Testis (tissue), 3 donors: ENCODE results near the gene ZNF275. TPM values are rescaled to one million over a fixed set of nuclear protein-coding genes. Genes with fewer than 3 reads are reported as not detected.
A peak's percentile ranks its signal among the peaks of the same experiment; 100 is the strongest.

ENCODE experiments used
- DNase-seq: peaks from one replicate; pipeline ENCODE4 v3.0.0-alpha.2; 2019
- H3K27ac ChIP-seq, 2 donors: fragments of 200-600 bp; sonication (generic); one replicate each; pipeline ENCODE4 v1.5.1; 2019
- H3K27me3 ChIP-seq: fragments of 200-600 bp; sonication (generic); one replicate; pipeline ENCODE4 v1.5.1; 2019
- H3K36me3 ChIP-seq: fragments of 200-600 bp; sonication (generic); one replicate; pipeline ENCODE4 v1.5.1; 2017; ENCODE audit warnings: low read depth; ENCODE audit errors: missing control alignments
- H3K4me1 ChIP-seq: fragments of 200-600 bp; sonication (generic); one replicate; pipeline ENCODE4 v1.5.1; 2019
- H3K4me3 ChIP-seq, 2 donors: fragments of 200-600 bp; sonication (generic); one replicate each; pipeline ENCODE4 v1.5.1; 2017 to 2019
- H3K9me3 ChIP-seq: fragments of 200-600 bp; sonication (generic); one replicate; pipeline ENCODE4 v1.5.1; 2017
- POLR2A ChIP-seq: fragments of 450-650 bp; IDR thresholded peaks from one replicate; pipeline ENCODE4 v1.6.1; 2017; ENCODE audit warnings: antibody characterized with exemption, mild to moderate bottlenecking, moderate library complexity
- WGBS, 2 donors: methylation state at CpG; one replicate each; pipeline ENCODE4 v1.1.5; 2018; 5-methylcytosine and 5-hydroxymethylcytosine counted together
- intact Hi-C: fragments of 100-400 bp; cut with DNase I; formaldehyde crosslinking; loops from one replicate; pipeline ENCODE4 v1.15.1; 2023; ENCODE audit warnings: low total_unique reads
- polyA plus RNA-seq: library from polyadenylated mRNA; stranded (reverse); fragments of 350-450 nt; fragmentation: Illumina TruSeq; extraction: RNeasy Lipid Tissue Mini Kit (QIAGEN cat#74804); gene quantifications from one replicate; pipeline ENCODE4 v1.2.3, GENCODE V29; 2014; ENCODE audit warnings: low read depth, low replicate concordance; ENCODE audit not compliant: insufficient read depth
- total RNA-seq, 2 donors: library from RNA; depleted of rRNA; stranded (reverse); fragments of >200 nt; gene quantifications; one replicate each; pipeline ENCODE4 v1.2.3, GENCODE V29; 2016
- TF ChIP-seq, protein P1 (sequence below), 3 experiments: fragments of 450-650 bp in 2 of 3; fragments of 200-600 bp in 1 of 3; sonication (generic) in 1 of 3; IDR thresholded peaks; one replicate each; pipeline ENCODE4 v1.5.1; 2016 to 2019; ENCODE audit warnings: antibody characterized with exemption in 3 of 3, mild to moderate bottlenecking in 2 of 3, moderate library complexity in 1 of 3

ZNF275 gene
- total and polyA plus RNA-seq, 3 donors from 2014 or later, result 28.7 to 65.0 (median 58.4) TPM

DNA sequence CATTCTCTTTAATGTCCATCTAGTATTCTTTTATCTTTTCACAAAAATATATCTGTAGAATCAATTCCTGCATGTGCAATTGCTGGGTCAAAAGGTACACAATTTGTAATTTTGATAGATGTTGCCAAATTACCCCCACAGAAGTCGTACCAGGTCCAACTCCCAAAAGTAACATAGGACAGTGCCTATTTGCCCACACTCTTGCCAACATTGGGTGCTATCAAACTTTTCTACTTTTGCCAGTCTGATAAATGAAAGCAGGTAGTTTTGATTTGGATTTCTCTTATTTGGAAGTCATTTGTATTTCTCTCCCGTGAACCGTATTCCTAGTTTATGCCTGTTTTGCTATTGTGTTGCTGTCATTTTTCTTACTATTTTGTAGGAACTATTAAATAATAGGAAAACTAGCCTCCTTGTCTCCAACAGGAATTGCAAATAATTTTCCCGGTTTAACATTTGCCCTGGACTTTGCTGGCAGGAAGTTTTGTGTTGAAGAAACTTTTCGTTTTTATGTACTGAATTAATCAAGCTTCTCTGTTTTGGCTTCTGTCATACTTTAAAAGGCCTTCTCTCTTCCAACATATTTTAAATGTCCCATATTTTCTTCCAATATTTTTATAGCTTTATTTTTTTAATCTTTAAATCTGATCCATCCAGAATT is 33.1 kb downstream of the ZNF275 start:
- H3K4me3 ChIP-seq, result no peak overlapping the region
- no peak overlapping the region for H3K27ac ChIP-seq
- no peaks in the 10 kb centered on the region for H3K36me3 ChIP-seq
- 56 to 60% methylated on average over 5 of the region's 5 CpGs for WGBS, 2 donors
- intact Hi-C loops, result no loop called here
- TF ChIP-seq, protein P1, sequence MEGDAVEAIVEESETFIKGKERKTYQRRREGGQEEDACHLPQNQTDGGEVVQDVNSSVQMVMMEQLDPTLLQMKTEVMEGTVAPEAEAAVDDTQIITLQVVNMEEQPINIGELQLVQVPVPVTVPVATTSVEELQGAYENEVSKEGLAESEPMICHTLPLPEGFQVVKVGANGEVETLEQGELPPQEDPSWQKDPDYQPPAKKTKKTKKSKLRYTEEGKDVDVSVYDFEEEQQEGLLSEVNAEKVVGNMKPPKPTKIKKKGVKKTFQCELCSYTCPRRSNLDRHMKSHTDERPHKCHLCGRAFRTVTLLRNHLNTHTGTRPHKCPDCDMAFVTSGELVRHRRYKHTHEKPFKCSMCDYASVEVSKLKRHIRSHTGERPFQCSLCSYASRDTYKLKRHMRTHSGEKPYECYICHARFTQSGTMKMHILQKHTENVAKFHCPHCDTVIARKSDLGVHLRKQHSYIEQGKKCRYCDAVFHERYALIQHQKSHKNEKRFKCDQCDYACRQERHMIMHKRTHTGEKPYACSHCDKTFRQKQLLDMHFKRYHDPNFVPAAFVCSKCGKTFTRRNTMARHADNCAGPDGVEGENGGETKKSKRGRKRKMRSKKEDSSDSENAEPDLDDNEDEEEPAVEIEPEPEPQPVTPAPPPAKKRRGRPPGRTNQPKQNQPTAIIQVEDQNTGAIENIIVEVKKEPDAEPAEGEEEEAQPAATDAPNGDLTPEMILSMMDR (IDR thresholded peaks at IDR 0.05), result no peak
- no peak for TF ChIP-seq POLR2A
- DNase-seq, result no peak
- no peaks in the 10 kb centered on the region for H3K9me3 ChIP-seq
- H3K27me3 ChIP-seq, result no peaks in the 10 kb centered on the region
- peaks cover 6% of the 10 kb centered on the region for H3K4me1 ChIP-seq

DNA sequence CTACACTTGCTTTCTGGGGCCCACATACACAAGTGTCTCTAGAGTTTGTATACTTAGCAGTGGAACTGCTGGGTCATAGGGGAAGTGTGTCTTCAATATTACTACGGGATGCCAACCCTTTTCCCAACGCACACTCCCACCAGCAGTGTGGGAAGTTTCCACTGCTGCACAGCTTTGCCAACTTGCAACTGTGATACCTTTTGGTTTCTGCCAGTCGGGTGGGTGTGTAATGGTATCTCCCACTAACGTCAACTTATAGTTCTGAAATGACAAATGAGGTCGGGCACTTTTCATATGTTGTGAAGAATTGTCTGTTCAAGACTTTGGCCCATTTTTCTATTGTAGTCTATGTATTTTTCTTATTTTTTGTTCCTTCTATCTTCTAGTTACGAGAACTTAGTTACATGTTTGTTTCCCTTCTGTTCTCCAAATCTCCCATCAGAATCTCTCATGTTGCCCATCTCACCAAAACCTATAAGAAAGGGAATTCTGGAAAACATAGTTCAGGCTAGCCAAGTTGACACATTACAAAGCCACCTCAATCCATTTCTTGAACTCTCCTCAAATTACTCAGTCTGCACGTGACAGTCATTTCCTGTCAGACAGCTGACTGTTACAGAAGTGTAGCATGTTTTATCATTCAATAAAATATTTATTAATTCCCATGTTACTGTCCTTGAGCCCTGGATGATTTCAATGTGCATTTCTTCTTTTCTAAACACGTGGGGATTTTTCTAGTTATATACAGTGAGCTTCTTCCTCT is 36.5 kb downstream of the ZNF275 start:
- 50 to 66% methylated on average over 7 to 8 of the region's 8 CpGs for WGBS, 2 donors
- H3K27me3 ChIP-seq, result no peaks in the 10 kb centered on the region
- intact Hi-C loops, result no loop called here
- peaks cover 6% of the 10 kb centered on the region for H3K4me1 ChIP-seq
- DNase-seq, result no peak
- H3K27ac ChIP-seq, result peak overlapping the region in 1 of 2 donors; percentile 45
- no peaks in the 10 kb centered on the region for H3K9me3 ChIP-seq
- no peaks in the 10 kb centered on the region for H3K36me3 ChIP-seq
- TF ChIP-seq POLR2A, result no peak
- TF ChIP-seq, protein P1 (IDR thresholded peaks at IDR 0.05), result no peak
- H3K4me3 ChIP-seq, result no peak overlapping the region

DNA sequence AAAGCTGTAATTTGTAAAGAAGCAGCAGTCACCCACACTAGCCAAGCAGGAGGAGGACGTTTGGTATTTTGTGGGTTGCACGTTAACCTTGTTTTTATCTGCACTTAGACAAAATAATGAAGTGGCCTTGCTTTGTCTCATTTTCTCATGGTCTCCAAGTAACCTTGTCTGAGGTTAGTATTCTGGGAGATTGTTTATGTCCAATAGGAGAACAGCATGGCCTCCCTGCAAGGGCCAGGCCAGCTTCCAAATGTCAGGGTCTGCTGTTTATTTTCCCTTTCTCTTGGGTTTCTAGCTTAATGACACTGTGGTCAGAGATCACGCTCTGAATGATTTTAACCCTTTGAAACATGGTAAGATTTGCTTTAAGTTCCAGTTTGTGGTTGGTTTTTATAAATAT is 37.3 kb downstream of the ZNF275 start:
- Histone ChIP-seq H3K4me3 (no peak overlapping the region), H3K27me3 (no peaks in the 10 kb centered on the region), H3K4me1 (peaks cover 6% of the 10 kb centered on the region), H3K36me3 (no peaks in the 10 kb centered on the region), H3K27ac (peak overlapping the region in 1 of 2 donors; percentile 45), H3K9me3 (no peaks in the 10 kb centered on the region)
- no peak for TF ChIP-seq POLR2A
- TF ChIP-seq, protein P1 (IDR thresholded peaks at IDR 0.05), result no peak
- intact Hi-C loops, result no loop called here
- no peak for DNase-seq
- 25 to 29% methylated on average over 3 of the region's 3 CpGs for WGBS, 2 donors

DNA sequence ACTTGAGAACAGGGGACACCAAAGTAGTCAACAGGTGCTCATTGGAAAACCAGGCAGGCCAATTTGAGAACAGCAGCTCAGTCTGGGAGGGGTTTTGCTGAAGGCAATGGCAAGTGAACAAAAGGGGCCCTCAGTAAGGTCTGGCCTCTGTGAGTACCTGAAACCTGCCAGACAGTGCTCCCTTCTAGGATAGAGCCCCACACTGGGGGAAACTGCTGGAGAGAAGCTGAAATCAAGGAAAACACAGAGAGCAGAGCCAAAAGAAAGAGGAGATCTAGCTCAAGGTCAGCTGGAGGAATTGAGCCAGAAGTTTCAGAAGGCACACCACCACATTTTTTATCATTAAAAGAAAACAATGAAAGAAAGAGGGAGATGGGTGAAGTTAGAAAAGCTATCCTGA is 39.0 kb downstream of the ZNF275 start:
- H3K36me3 ChIP-seq, result no peaks in the 10 kb centered on the region
- no peak for DNase-seq
- H3K27me3 ChIP-seq, result no peaks in the 10 kb centered on the region
- H3K27ac ChIP-seq, result peak overlapping the region in 1 of 2 donors; percentile 24
- H3K4me3 ChIP-seq, result no peak overlapping the region
- H3K9me3 ChIP-seq, result no peaks in the 10 kb centered on the region
- intact Hi-C loops, result no loop called here
- TF ChIP-seq, protein P1 (IDR thresholded peaks at IDR 0.05), result no peak
- no peak for TF ChIP-seq POLR2A
- peaks cover 6% of the 10 kb centered on the region for H3K4me1 ChIP-seq
